Smooth muscle cell (in vitro differentiated cells): Measurements from ENCODE around the gene CACNA2D2. TPM values are rescaled to one million over a fixed set of nuclear protein-coding genes. Genes with fewer than 3 reads are reported as not detected.

Experiments
- DNase-seq: peaks from one replicate; lab custom pipeline; 2025; ENCODE audit not compliant: unreplicated experiment; lab: John Stamatoyannopoulos, UW
- H2AFZ ChIP-seq: fragments of 200-600 bp; sonication (generic); 2 replicates; pipeline ENCODE4 v1.6.0; 2016; ENCODE audit warnings: antibody characterized with exemption, low read depth, mild to moderate bottlenecking
- H3F3A ChIP-seq: fragments of 200-600 bp; sonication (generic); 2 replicates; pipeline ENCODE4 v1.6.0; 2017; ENCODE audit warnings: antibody characterized with exemption, low read depth
- H3K27ac ChIP-seq: fragments of 200-600 bp; sonication (generic); 2 replicates; pipeline ENCODE4 v1.5.1; 2016; ENCODE audit warnings: low read depth, mild to moderate bottlenecking
- H3K27me3 ChIP-seq: fragments of 200-600 bp; sonication (generic); 2 replicates; pipeline ENCODE4 v1.6.1; 2016; ENCODE audit warnings: low read depth, mild to moderate bottlenecking
- H3K36me3 ChIP-seq: fragments of 200-600 bp; sonication (generic); 2 replicates; pipeline ENCODE4 v1.5.1; 2016; ENCODE audit warnings: low read depth
- H3K4me1 ChIP-seq: fragments of 200-600 bp; sonication (generic); 2 replicates; pipeline ENCODE4 v1.5.1; 2016; ENCODE audit warnings: low read depth
- H3K4me2 ChIP-seq: fragments of 200-600 bp; sonication (generic); 2 replicates; pipeline ENCODE4 v1.6.0; 2016; ENCODE audit warnings: mild to moderate bottlenecking
- H3K4me3 ChIP-seq: fragments of 200-600 bp; sonication (generic); 2 replicates; pipeline ENCODE4 v1.5.1; 2016; ENCODE audit warnings: mild to moderate bottlenecking
- H3K79me2 ChIP-seq: fragments of 200-600 bp; sonication (generic); 2 replicates; pipeline ENCODE4 v1.6.0; 2016; ENCODE audit warnings: low read depth, mild to moderate bottlenecking
- H3K9ac ChIP-seq: fragments of 200-600 bp; sonication (generic); 2 replicates; pipeline ENCODE4 v1.6.0; 2016; ENCODE audit warnings: low read depth
- H3K9me3 ChIP-seq: fragments of 200-600 bp; sonication (generic); replicated peaks from 2 replicates; pipeline ENCODE4 v1.5.1; 2016; ENCODE audit warnings: low read depth
- H4K20me1 ChIP-seq: fragments of 200-600 bp; sonication (generic); 2 replicates; pipeline ENCODE4 v1.6.0; 2016; ENCODE audit warnings: low read depth
- CTCF ChIP-seq: fragments of 200-600 bp; sonication (generic); IDR thresholded peaks from 2 replicates; pipeline ENCODE4 v1.5.1; 2017; ENCODE audit warnings: borderline replicate concordance, mild to moderate bottlenecking, antibody characterized with exemption; ENCODE audit not compliant: insufficient read depth, poor library complexity, severe bottlenecking
- WGBS: methylation state at CpG from one replicate; pipeline ENCODE4 v1.1.7; 2016; ENCODE audit warnings: low lambda C conversion rate; 5-methylcytosine and 5-hydroxymethylcytosine counted together
- polyA plus RNA-seq: library from polyadenylated mRNA; unstranded; fragments of >200 nt; fragmentation: Nextera tagmentation; extraction: Ambion mirVana; gene quantifications from 2 replicates; pipeline ENCODE4 v1.2.1, GENCODE V29; 2016
- total RNA-seq: library from RNA; depleted of rRNA; stranded (reverse); fragments of >200 nt; gene quantifications from 2 replicates; pipeline ENCODE4 v1.2.3, GENCODE V29; 2014

CACNA2D2 gene
- total and polyA plus RNA-seq, 2 experiments from 2014 or later, result 0.27 to 0.51 TPM

GRCh38 chr3:50381383-50381782 lies 122.1 kb downstream of the CACNA2D2 start:
- no peaks in the 10 kb centered on the region for H3K27me3 ChIP-seq
- no peak for DNase-seq
- H3K4me2 ChIP-seq, result no peak overlapping the region
- 90% methylated on average over 3 of the region's 4 CpGs for WGBS
- H4K20me1 ChIP-seq, result no peaks in the 10 kb centered on the region
- TF ChIP-seq CTCF, result no peak
- H3K9me3 ChIP-seq, result no peaks in the 10 kb centered on the region
- no peak overlapping the region for H3K9ac ChIP-seq
- no peak overlapping the region for H3K27ac ChIP-seq
- H3K36me3 ChIP-seq, result no peaks in the 10 kb centered on the region
- H3K4me3 ChIP-seq, result no peak overlapping the region
- H3F3A ChIP-seq, result no peaks in the 10 kb centered on the region
- H3K4me1 ChIP-seq, result no peaks in the 10 kb centered on the region
- no peaks in the 10 kb centered on the region for H3K79me2 ChIP-seq
- H2AFZ ChIP-seq, result no peak overlapping the region

- Histone ChIP-seq H3K9ac (no peak overlapping the region), H3K27ac (no peak overlapping the region), H3F3A (no peaks in the 10 kb centered on the region), H3K4me3 (no peak overlapping the region), H3K4me2 (no peak overlapping the region), H3K4me1 (no peaks in the 10 kb centered on the region), H3K9me3 (no peaks in the 10 kb centered on the region), H3K27me3 (no peaks in the 10 kb centered on the region), H3K79me2 (no peaks in the 10 kb centered on the region), H3K36me3 (no peaks in the 10 kb centered on the region), H2AFZ (no peak overlapping the region), H4K20me1 (no peaks in the 10 kb centered on the region)
- TF ChIP-seq CTCF, result no peak
- no peak for DNase-seq
- 95% methylated on average over 17 of the region's 17 CpGs for WGBS
Observed at GRCh38 chr3:50380405-50381085, 122.9 kb downstream of the CACNA2D2 start.

GRCh38 chr3:50378757-50379156 lies 124.7 kb downstream of the CACNA2D2 start:
- WGBS, result 90% methylated on average over 17 of the region's 17 CpGs
- H3K27ac ChIP-seq, result no peak overlapping the region
- no peak for DNase-seq
- H3K9me3 ChIP-seq, result no peaks in the 10 kb centered on the region
- no peak overlapping the region for H3K9ac ChIP-seq
- H4K20me1 ChIP-seq, result no peaks in the 10 kb centered on the region
- H3K4me3 ChIP-seq, result no peak overlapping the region
- H3K4me2 ChIP-seq, result no peak overlapping the region
- H3F3A ChIP-seq, result no peaks in the 10 kb centered on the region
- H3K27me3 ChIP-seq, result no peaks in the 10 kb centered on the region
- no peaks in the 10 kb centered on the region for H3K79me2 ChIP-seq
- H2AFZ ChIP-seq, result no peak overlapping the region
- no peaks in the 10 kb centered on the region for H3K4me1 ChIP-seq
- TF ChIP-seq CTCF, result no peak
- no peaks in the 10 kb centered on the region for H3K36me3 ChIP-seq

GRCh38 chr3:50378024-50378423 lies 125.4 kb downstream of the CACNA2D2 start:
- Histone ChIP-seq H3K9ac (no peak overlapping the region), H3F3A (no peaks in the 10 kb centered on the region), H2AFZ (no peak overlapping the region), H3K79me2 (no peaks in the 10 kb centered on the region), H3K4me3 (no peak overlapping the region), H3K4me2 (no peak overlapping the region), H3K36me3 (no peaks in the 10 kb centered on the region), H3K4me1 (no peaks in the 10 kb centered on the region), H3K27me3 (no peaks in the 10 kb centered on the region), H4K20me1 (no peaks in the 10 kb centered on the region), H3K9me3 (no peaks in the 10 kb centered on the region), H3K27ac (no peak overlapping the region)
- TF ChIP-seq CTCF, result no peak
- DNase-seq, result no peak
- WGBS, result 76% methylated on average over 6 of the region's 6 CpGs
